SHP77 treated with DMSO at 0.1 percent for 48 hours (cell line): ENCODE measurements around the gene AKAP1.

Experiments used
- DNase-seq: peaks from one replicate; lab custom pipeline; 2025; lab: John Stamatoyannopoulos, UW

AKAP1 gene

DNA sequence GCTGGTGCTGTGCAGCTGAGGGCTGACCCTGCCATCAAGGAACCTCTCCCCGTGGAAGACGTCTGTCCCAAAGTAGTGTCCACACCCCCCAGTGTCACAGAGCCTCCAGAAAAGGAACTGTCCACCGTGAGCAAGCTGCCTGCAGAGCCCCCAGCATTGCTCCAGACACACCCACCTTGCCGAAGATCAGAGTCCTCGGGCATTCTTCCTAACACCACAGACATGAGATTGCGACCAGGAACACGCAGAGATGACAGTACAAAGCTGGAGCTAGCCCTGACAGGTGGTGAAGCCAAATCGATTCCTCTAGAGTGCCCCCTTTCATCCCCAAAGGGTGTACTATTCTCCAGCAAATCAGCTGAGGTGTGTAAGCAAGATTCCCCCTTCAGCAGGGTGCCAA is 20.5 kb downstream of the AKAP1 start:
- no peak for DNase-seq

DNA sequence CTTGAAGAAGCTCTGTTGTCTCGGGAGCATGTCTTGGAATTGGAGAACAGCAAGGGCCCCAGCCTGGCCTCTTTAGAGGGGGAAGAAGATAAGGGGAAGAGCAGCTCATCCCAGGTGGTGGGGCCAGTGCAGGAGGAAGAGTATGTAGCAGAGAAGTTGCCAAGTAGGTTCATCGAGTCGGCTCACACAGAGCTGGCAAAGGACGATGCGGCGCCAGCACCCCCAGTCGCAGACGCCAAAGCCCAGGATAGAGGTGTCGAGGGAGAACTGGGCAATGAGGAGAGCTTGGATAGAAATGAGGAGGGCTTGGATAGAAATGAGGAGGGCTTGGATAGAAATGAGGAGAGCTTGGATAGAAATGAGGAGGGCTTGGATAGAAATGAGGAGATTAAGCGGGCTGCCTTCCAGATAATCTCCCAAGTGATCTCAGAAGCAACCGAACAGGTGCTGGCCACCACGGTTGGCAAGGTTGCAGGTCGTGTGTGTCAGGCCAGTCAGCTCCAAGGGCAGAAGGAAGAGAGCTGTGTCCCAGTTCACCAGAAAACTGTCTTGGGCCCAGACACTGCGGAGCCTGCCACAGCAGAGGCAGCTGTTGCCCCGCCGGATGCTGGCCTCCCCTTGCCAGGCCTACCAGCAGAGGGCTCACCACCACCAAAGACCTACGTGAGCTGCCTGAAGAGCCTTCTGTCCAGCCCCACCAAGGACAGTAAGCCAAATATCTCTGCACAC is 21.2 kb downstream of the AKAP1 start:
- DNase-seq: no peak

DNA sequence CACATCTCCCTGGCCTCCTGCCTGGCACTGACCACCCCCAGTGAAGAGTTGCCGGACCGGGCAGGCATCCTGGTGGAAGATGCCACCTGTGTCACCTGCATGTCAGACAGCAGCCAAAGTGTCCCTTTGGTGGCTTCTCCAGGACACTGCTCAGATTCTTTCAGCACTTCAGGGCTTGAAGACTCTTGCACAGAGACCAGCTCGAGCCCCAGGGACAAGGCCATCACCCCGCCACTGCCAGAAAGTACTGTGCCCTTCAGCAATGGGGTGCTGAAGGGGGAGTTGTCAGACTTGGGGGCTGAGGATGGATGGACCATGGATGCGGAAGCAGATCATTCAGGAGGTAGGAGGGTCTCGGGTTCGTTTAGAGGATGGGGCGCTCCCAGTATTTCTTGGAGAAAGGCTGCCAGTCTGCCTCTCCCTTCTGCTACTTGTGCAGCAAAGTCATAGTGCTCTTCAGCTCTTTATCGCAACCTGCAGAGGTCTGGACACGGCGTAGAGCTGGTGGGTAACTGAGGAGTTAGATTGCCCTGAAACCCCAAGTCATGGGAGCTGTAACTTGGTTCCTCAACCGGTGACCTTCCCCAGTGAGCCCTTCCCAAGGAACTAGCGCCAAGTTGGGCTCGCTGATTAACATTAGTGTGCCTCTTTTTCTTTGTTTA is 21.9 kb downstream of the AKAP1 start:
- no peak for DNase-seq

DNA sequence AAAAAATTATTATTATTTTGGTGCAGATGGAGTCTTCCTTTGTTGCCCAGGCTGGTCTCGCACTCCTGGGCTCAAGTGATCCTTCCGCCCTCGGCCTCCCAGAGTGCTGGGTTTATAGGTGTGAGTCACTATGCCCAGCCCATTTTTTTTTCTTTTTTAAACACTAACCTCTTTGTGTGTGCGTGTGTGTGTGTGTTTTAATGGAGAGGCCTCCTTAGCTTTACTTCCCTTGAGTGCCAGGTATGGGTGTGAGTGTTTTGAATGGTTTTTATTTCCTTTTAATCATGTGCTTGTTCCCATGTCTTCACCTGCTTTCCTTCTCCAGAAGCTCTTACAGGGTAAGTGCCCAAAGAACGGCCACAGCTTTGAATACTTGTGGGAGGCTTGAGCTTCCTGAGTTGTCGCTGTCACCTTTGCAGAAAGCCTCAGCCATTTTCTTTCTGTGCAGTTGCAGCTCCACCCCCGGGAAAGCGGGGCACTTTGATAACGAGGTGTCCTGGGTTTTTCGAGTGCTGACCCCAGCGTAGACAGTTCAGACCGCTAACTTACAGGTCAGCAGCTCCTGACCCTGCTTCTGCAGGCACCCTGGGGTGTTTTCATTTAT is 22.6 kb downstream of the AKAP1 start:
- DNase-seq: no peak

DNA sequence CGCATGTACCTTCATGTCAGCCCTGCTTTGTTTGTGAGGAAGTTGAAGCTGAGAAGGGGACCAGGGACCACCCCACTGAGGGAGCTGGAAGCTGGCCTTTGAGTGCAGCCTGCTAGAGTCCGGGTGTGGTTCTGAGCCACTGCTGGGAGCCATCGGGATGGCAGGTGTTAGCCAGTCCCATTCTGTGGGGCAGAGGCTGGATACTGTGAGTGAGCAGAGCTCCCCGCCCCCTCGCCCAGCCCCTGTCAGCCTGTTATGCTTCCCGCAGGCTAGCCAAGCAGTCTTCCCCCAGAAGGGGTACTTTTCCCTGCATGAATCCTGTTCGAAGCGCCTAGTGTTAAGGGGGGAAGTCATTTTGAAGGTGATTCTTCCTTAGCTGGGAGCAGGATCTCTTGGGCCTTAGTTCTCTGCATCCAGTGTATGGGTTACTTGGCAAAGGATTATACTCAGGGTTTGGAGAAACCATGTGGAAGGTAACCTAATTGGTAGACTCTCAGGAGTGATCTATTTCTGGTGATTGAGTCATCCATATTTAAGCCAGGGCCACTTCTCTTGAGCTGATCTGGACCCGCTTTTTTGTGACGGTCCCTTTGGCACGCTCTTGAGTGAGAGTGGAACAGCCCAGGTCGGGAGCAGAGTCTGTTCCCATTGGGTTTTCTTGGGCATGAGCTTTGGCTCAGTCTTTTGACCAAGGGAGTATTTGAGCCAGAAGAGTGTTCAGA is 23.8 kb downstream of the AKAP1 start:
- no peak for DNase-seq

DNA sequence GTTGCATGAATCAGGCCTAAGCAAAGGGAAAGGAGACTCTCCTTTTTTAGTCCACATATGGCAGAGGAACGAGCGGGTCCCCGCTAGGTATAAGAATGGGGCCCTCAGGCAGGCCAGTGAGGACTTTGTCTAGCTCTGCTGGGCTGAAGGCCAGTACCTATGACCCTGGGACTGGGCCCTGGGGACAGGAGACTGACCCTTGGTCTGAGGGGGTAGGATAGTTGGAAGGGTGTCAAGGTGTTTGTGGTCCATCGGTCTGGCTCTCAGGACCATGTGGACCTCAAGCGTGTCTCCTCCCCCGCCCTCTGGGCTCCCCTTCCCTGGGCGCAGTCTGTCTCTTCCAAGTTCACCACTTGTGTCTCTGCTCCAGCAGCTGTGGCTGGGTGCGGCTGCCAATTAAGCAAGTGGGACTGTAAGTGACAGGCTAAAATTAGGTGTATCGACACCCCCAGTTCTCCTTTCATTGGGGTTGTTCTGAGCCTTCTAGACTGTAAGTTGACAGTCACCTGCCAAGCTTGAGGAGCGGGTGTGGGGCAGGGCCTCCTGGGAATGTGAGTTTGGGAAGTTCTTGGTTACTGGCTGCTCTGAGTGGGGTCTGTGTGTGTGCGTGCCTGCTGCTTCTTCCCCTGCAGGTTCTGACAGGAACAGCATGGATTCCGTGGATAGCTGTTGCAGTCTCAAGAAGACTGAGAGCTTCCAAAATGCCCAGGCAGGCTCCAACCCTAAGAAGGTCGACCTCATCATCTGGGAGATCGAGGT is 24.5 kb downstream of the AKAP1 start:
- no peak for DNase-seq

DNA sequence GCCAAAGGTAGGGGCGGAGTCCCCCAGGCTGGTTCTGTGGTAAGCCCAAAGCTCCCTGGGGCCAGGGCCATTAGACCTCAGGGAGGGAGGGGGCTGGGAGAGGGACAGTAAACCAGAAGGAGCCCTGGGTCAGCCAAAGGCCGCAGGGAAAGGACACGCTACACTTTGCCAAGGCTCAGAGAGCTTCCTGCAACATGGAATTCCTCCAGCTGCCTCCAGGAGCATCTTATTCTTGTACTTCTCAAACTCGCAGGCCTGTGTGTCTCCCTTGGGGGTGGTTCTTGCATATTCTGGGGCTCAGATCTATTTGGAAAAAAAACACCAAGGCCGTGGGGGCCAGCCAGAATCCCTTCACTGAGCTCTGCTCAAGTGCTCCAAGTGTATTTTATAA is 25.1 kb downstream of the AKAP1 start:
- DNase-seq: no peak

DNA sequence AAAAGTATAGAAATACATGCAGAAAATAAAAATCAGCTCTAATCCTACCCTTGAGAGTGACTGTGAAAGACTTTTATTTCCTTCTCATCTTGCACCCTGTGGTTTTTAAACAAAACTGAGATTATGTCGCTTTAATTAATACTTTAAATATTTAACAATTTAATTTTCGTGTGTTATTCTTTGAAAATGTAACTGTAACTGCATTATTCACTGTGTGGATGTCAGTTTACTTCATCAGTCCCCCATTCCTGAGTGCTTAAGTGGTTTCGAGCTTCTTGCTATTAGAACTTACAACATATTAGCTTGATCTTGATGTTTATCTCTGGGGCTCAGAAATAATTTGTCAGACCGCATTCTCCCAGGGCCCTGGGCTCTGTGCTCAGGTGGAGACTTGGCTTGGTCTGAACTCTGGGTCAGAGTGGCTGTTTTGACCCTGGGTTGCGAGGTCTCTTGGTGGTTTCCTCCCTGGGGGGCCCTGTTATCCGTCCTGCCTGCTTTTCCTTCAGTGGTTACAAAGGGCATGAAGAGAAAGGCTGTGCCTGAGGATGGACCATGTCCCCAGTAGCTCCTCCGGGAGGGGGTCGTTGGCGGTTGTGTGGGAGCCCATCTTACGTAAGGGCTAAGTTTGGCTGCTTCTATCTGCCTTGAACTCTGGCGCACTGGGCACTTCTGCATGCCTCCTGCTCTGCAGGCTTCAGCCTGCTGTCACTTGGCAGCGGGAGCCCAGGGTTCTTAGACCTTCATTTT is 25.7 kb downstream of the AKAP1 start:
- DNase-seq: no peak

DNA sequence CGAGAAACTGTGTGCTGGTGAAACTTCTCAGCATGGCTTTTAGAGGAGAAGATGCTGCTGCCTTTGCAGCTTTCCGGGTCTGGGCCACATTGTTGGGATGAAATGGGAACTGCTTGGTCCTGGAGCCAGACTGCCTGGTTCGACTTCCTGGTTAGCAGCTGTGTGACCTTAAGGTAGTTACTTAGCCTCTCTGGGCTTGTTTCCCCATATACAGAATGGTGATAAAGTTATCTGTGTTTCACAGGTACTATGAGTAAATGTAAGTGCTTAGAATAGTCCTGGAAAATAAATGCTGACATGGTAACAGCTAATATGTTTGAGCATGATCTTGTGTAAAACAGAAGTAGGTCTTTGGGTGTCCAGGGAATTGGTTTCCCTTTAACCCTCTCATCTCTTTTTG is 26.3 kb downstream of the AKAP1 start:
- no peak for DNase-seq

DNA sequence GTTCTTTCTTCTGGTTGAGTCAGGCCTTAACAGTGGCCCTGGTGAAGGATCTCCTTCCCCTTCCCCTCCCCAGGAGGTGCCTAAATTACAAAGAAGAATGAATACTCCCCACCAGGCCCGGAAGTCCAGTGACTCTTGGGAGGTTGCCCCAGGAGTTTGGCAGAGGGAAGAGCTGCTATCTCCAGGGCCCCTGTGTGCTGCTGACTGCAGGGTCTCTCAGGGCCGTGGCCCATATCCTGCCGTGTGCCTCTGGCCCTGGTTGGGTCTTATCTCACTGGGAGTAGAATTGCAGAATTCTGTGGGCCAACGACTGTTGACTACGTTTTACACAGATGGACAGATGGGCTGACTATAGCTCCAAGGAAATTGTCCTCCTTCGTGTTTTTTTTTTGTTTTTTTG is 28.0 kb downstream of the AKAP1 start:
- DNase-seq: no peak

DNA sequence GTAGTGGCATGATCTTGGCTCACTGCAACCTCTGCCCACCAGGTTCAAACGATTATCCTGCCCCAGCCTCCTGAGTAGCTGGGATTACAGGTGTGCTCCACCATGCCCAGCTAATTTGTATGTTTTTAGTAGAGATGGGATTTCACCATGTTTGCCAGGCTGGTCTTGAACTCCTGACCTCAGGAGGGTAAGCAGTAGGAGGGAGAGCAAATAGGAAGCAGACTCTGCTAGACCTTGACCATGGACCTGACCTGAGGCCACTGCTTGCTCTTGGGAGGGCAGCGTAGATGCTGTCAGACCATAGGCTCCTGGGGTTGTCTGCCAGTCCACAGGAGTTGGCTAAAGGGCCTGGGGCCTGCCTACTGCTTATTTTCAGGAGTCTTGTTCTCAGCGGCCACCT is 28.6 kb downstream of the AKAP1 start:
- DNase-seq: no peak

DNA sequence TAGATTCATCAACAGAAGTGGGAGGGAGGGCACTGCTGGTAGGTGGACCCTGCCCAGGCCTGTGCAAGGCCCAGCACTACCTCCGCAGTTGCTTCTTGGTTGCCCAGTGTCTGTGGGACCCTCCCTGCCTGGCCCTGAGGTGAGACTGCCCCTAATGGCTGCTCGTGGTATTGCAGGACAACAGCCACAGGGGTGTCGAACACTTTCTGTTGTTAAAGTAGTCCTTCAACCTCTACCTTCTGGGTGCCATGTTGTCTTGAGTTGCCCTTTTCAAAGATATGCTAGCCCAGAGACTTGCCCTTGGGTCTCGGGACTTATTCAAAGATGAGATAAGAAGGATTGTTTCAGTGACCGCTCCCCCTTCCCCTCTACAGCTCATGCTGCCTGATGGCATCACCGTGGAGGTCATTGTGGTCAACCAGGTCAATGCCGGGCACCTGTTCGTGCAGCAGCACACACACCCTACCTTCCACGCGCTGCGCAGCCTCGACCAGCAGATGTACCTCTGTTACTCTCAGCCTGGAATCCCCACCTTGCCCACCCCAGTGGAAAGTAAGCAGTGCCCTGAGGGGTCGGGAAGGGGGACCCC is 29.1 kb downstream of the AKAP1 start:
- no peak for DNase-seq

DNA sequence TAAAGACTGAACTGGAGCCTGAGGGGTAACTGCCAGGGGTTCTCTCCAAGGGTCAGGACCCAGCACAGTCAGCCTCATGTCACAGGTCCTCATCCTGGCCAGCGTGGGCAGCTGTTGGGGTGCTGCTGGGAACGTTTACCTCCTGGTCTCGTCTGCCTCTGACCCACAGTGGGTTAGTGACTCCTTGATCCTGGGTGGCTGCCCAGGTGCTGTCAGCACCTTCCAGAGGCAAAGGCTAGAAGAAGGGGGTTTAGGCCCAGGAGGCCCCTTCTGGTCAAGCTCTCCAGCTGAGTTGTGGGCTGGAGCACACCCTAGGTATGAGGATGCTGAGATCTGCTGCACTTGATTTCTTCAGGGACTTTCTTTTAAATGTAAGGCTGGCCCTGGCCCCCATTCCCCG is 30.3 kb downstream of the AKAP1 start:
- DNase-seq: no peak

DNA sequence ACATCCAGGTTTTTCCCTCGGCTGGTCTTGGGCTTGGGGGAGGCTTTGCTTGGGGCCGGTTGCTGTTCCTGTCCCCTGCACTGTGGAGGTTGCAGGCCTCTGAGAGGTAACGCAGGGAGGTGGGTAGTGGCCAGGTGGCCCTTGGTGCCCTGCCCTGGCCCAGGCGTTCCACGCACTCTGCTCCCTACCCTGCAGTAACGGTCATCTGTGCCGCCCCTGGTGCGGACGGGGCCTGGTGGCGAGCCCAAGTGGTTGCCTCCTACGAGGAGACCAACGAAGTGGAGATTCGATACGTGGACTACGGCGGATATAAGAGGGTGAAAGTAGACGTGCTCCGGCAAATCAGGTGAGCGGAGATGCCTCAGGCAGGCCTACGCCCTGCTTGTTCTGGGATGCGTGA is 30.9 kb downstream of the AKAP1 start:
- no peak for DNase-seq

DNA sequence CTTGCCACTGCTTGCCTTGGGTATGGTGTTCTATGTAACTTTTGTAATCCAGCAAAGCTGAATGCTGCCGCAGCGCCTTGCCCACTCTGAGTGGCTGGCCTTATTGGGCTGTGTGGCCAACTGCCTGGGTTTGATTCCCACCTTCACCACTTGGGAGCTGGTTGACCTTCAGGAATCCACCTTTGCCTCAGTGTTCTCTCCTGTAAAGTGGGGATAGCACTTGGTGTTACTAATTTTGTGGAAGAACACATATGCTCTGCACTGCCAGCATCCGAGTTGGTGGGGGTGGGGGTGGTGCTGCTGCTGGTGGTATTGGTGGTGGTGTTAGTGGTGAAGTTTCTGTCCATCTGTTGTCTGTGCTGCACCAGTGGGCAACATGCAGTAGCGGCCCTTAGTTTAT is 32.8 kb downstream of the AKAP1 start:
- no peak for DNase-seq

DNA sequence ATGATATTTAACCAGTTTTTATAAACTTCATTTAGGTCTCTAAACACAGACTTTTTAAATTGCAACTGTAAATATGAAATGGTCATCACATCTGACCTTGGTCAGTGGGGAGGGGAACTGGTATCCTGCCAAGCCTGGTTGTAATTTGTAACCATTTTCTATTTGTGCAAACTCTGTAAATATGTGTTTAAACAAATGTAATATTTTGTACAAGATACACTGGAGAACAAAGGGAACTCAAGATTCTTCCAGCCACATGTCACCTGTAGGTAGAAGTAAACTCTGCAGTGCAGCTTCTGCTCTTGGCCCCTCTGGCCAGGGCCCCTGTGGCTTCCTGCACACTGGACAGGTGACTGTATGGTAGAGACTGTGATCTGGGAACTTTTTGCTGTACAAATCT is 35.8 kb downstream of the AKAP1 start:
- no peak for DNase-seq

DNA sequence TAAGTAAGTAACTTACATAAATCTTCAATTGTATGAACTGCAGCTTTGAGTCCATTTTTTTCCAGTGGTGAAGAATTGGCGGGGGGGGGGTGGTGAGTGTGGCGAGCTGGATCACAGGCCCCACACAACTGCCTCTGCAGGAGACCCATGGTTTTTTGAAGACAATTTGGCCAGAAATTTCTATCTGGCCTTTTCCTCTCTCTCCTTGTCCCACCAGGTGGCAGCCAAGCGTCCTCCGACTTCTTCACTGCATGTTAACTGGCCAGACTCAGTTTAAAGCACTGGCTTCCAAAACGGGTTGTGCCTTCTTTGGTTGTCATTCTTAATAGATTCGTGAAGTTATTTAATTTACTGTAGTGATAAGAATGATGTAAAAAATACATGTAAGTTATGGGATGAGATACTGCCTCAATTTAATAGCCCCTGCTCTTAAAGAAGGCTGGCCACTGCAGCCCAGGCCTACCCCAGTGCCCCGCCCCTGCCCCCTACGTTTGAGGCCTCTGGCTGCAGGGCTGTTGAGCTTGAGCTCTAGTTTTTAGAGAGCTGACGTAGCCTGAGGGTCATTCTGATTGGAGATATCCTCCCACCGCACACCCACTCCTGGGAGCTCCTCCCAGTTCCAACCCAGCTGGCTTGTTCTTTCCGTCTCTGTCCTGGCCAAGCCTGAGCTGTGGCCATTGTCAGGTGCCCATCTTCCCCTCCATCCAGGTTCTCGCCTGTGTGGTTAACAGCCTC is 36.4 kb downstream of the AKAP1 start:
- DNase-seq: no peak

DNA sequence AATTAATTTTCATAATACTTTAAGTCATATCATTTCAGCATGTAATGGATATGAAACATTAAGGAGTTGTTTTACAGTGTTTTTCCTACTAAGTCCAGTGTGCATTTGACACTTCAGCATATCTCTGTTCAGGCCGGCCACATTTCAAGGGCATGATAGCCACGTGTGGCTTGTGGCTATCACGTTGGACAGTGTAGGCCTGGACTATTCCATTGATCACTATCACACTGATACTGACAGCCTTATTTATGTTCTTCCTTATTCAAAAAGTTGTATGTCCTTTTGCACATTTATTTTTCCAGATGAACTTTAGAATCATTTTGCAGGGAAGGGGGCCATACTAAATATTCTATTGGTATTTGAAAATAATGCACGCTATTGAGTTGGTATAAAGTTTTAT is 39.0 kb downstream of the AKAP1 start:
- no peak for DNase-seq

DNA sequence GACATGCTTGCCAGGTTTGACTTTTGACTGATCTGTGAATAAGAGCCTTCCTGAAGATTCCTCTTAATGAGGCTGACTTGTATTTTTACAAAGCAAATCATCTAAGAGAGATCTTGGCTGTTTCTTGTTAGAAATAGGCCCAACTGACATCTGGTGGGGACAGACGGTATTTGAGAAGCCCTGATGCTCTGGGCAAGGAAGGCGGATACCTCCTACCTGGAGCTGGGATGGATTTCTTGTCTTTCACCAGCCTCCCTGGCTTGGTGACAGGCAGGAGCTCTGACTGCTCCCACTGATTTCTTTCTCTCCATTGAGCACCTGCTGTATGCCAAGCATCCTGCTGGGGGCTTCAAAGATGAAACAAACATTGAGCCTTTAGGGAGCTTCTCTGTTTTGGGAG is 40.4 kb downstream of the AKAP1 start:
- no peak for DNase-seq

DNA sequence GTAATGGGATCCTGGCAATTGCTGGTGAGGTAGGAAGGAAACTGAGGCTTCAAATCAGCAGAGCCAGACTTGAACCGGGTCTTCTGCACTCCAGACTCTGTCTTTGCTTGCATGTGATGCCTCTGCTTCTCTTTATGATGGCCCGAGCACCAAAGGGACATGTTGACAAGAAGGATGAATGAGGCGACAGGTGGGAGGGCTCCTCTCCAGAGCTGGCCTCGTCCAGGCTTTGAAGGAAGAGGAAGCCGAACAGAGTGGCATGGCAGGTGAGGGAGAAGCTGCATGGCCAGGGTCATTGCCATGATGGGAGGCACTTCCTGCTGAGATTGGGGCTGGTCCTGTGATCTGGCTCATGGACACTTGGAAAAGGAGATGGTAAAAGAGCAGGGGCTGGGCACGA is 40.8 kb downstream of the AKAP1 start:
- DNase-seq: no peak
